Calu3 (cell line): Measurements from ENCODE around the gene SLC25A40. TPM values are rescaled to one million over a fixed set of nuclear protein-coding genes. Genes with fewer than 3 reads are reported as not detected.
"Not testable (repeated sequence)": the region's sequence is repeated elsewhere in the genome, so short reads cannot be mapped to it uniquely, and the experiment has no call there.

Experiments used
- BruUV-seq: library from RNA; stranded (reverse); fragments of 400-500 nt; replicated peaks from 2 replicates; lab custom pipeline; 2021; lab: Mats Ljungman, UMichigan
- CTCF ChIA-PET: fragments of 300-600 bp; sonication (Branson Sonifier 250); formaldehyde crosslinking; loops from one replicate; lab custom pipeline; 2022; ENCODE audit warnings: antibody characterized with exemption; lab: Charles Lee
- DNase-seq: peaks from one replicate; pipeline ENCODE4 v3.0.0; 2022
- H3K27ac Mint-ChIP-seq: one replicate; pipeline ENCODE4 v1.8.0; 2022; ENCODE audit warnings: mixed read lengths; ENCODE audit not compliant: unreplicated experiment
- H3K27me3 Mint-ChIP-seq: one replicate; pipeline ENCODE4 v1.8.0; 2022; ENCODE audit warnings: mixed read lengths; ENCODE audit not compliant: unreplicated experiment
- H3K36me3 Mint-ChIP-seq: one replicate; pipeline ENCODE4 v1.8.0; 2022; ENCODE audit warnings: mild to moderate bottlenecking, moderate library complexity, mixed read lengths; ENCODE audit not compliant: insufficient read depth, unreplicated experiment
- H3K4me1 Mint-ChIP-seq: one replicate; pipeline ENCODE4 v1.8.0; 2022; ENCODE audit warnings: mild to moderate bottlenecking, low read depth, mixed read lengths; ENCODE audit not compliant: unreplicated experiment
- H3K4me3 Mint-ChIP-seq: one replicate; pipeline ENCODE4 v1.8.0; 2022; ENCODE audit warnings: mild to moderate bottlenecking, low read depth, moderate library complexity, mixed read lengths; ENCODE audit not compliant: unreplicated experiment
- H3K9me3 Mint-ChIP-seq: one replicate; pipeline ENCODE4 v1.8.0; 2022; ENCODE audit warnings: low read depth, mixed read lengths; ENCODE audit not compliant: unreplicated experiment
- intact Hi-C: fragments of 100-400 bp; cut with micrococcal nuclease; formaldehyde crosslinking; loops from one replicate; pipeline ENCODE4 v1.10.0; 2022; ENCODE audit not compliant: unreplicated experiment
- total RNA-seq: library from RNA; stranded (reverse); gene quantifications from 2 replicates; pipeline ENCODE4 v1.2.3, GENCODE V29; 2022
- TF ChIP-seq, protein P1 (sequence below): fragments of 200-600 bp; IDR thresholded peaks from one replicate; pipeline ENCODE4 v1.8.0; 2022; ENCODE audit warnings: antibody characterized with exemption; ENCODE audit not compliant: unreplicated experiment

The SLC25A40 gene
- total RNA-seq, 1 experiment from 2014 or later, result 17.3 TPM

GRCh38 chr7:87850836-87851593 is 25.1 kb downstream of the SLC25A40 start:
- H3K27me3 Mint-ChIP-seq, result no peaks in the 10 kb centered on the region
- H3K36me3 Mint-ChIP-seq, result no peaks in the 10 kb centered on the region
- CTCF ChIA-PET, result interaction anchor here (1.2 kb wide), 1 partner anchor 9 kb away, joined by 3 read pairs; no protein-coding TSS in a partner anchor
- intact Hi-C loops, result no loop called here
- TF ChIP-seq, protein P1, sequence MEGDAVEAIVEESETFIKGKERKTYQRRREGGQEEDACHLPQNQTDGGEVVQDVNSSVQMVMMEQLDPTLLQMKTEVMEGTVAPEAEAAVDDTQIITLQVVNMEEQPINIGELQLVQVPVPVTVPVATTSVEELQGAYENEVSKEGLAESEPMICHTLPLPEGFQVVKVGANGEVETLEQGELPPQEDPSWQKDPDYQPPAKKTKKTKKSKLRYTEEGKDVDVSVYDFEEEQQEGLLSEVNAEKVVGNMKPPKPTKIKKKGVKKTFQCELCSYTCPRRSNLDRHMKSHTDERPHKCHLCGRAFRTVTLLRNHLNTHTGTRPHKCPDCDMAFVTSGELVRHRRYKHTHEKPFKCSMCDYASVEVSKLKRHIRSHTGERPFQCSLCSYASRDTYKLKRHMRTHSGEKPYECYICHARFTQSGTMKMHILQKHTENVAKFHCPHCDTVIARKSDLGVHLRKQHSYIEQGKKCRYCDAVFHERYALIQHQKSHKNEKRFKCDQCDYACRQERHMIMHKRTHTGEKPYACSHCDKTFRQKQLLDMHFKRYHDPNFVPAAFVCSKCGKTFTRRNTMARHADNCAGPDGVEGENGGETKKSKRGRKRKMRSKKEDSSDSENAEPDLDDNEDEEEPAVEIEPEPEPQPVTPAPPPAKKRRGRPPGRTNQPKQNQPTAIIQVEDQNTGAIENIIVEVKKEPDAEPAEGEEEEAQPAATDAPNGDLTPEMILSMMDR, result no peak
- H3K27ac Mint-ChIP-seq, result no peak overlapping the region
- no TSS peak for BruUV-seq
- H3K4me1 Mint-ChIP-seq, result no peaks in the 10 kb centered on the region
- no peaks in the 10 kb centered on the region for H3K9me3 Mint-ChIP-seq
- no peak overlapping the region for H3K4me3 Mint-ChIP-seq
- DNase-seq, result no peak

GRCh38 chr7:87837597-87837996 is 38.6 kb downstream of the SLC25A40 start:
- TF ChIP-seq, protein P1, result no peak
- DNase-seq, result no peak
- H3K27ac Mint-ChIP-seq, result no peak overlapping the region
- intact Hi-C loops, result no loop called here
- no peaks in the 10 kb centered on the region for H3K4me1 Mint-ChIP-seq
- no peak overlapping the region for H3K4me3 Mint-ChIP-seq
- no peaks in the 10 kb centered on the region for H3K9me3 Mint-ChIP-seq
- no peaks in the 10 kb centered on the region for H3K27me3 Mint-ChIP-seq
- CTCF ChIA-PET, result no interaction called here
- BruUV-seq, result no TSS peak
- H3K36me3 Mint-ChIP-seq, result no peaks in the 10 kb centered on the region

DNA sequence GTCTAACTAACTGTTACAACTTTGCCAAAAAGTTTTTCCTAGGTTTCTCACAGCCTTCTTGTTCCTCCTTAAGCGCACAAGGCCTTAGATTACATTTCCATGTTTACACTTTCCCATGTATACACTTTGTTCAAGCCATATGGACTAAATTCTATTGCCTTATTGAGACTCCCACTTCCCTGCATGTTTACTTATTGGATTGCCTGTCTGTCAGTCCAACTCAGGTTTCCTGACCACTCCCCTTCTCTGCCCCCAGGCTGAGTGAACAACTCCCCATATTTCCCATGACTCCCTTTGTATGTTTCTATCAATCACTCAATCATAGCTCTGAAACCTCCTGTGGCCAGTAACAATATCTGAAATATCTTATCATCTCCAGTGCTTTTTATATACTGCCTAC is 43.0 kb downstream of the SLC25A40 start:
- Mint-ChIP-seq H3K9me3 (no peaks in the 10 kb centered on the region), H3K36me3 (no peaks in the 10 kb centered on the region), H3K4me1 (no peaks in the 10 kb centered on the region), H3K4me3 (no peak overlapping the region), H3K27me3 (no peaks in the 10 kb centered on the region), H3K27ac (no peak overlapping the region)
- BruUV-seq, result no TSS peak
- intact Hi-C loops, result no loop called here
- no peak for DNase-seq
- TF ChIP-seq, protein P1, result no peak
- CTCF ChIA-PET, result no interaction called here

GRCh38 chr7:87831097-87831496 is 45.1 kb downstream of the SLC25A40 start:
- no peaks in the 10 kb centered on the region for H3K9me3 Mint-ChIP-seq
- H3K36me3 Mint-ChIP-seq, result no peaks in the 10 kb centered on the region
- no peaks in the 10 kb centered on the region for H3K4me1 Mint-ChIP-seq
- H3K27me3 Mint-ChIP-seq, result no peaks in the 10 kb centered on the region
- H3K27ac Mint-ChIP-seq, result no peak overlapping the region
- CTCF ChIA-PET, result no interaction called here
- intact Hi-C loops, result no loop called here
- no peak for DNase-seq
- no TSS peak for BruUV-seq
- H3K4me3 Mint-ChIP-seq, result no peak overlapping the region
- TF ChIP-seq, protein P1, result no peak

- BruUV-seq, H3K27ac Mint-ChIP-seq, DNase-seq, H3K36me3 Mint-ChIP-seq, intact Hi-C loops, H3K4me1 Mint-ChIP-seq, H3K4me3 Mint-ChIP-seq, H3K9me3 Mint-ChIP-seq, H3K27me3 Mint-ChIP-seq, CTCF ChIA-PET: not testable (repeated sequence)
Measured at GRCh38 chr7:87828383-87828782, 47.8 kb downstream of the SLC25A40 start.

DNA sequence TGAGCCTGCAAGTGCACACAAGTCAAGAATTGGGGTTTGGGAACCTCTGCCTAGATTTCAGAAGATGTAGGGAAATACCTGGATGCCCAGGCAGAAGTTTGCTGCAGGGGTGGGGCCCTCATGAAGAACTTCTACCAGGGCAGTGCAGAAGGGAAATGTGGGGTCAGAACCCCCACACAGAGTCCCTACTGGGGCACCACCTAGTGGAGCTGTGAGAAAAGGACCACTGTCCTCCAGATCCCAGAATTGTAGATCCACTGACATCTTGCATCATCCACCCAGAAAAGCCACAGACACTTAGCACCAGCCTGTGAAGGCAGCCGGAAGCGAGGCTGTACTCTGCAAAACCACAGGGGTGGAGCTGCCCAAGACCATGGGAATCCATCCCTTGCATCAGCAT is 50.8 kb downstream of the SLC25A40 start:
- H3K4me1 Mint-ChIP-seq, H3K27ac Mint-ChIP-seq, H3K4me3 Mint-ChIP-seq, H3K9me3 Mint-ChIP-seq, DNase-seq, BruUV-seq, H3K36me3 Mint-ChIP-seq, CTCF ChIA-PET, H3K27me3 Mint-ChIP-seq, intact Hi-C loops: not testable (repeated sequence)

- H3K27me3 Mint-ChIP-seq, BruUV-seq, H3K27ac Mint-ChIP-seq, H3K36me3 Mint-ChIP-seq, intact Hi-C loops, CTCF ChIA-PET, H3K9me3 Mint-ChIP-seq, DNase-seq, H3K4me1 Mint-ChIP-seq, H3K4me3 Mint-ChIP-seq: not testable (repeated sequence)
Measured at GRCh38 chr7:87822056-87822455, 54.1 kb downstream of the SLC25A40 start.
